CD4-positive, CD25-positive, alpha-beta regulatory T cell (primary cell): ENCODE data around the gene ID2. TPM values are rescaled to one million over a fixed set of nuclear protein-coding genes. Genes with fewer than 3 reads are reported as not detected.
A peak's percentile ranks its signal among the peaks of the same experiment; 100 is the strongest.

Experiments
- ATAC-seq, 2 donors: fragments of 150-1000 bp; cut with Tn5 transposase; one replicate each; pipeline ENCODE4 v1.10.0; 2021; ENCODE audit warnings: low read depth in 2 of 2, moderate number of reproducible peaks in 2 of 2, moderate library complexity in 1 of 2
- DNase-seq, 3 donors: peaks; one replicate each; pipeline versions ENCODE4 v3.0.0 to v3.0.0-alpha.2; 2012 to 2022; ENCODE audit warnings: mixed read lengths in 1 of 3
- H3K27ac ChIP-seq: one replicate; pipeline ENCODE4 v1.7.0; 2013; ENCODE audit warnings: mild to moderate bottlenecking, low read length; ENCODE audit not compliant: insufficient read depth, poor library complexity, severe bottlenecking
- H3K27me3 ChIP-seq: one replicate; pipeline ENCODE4 v1.7.0; 2013; ENCODE audit warnings: low read length; ENCODE audit not compliant: control insufficient read depth, insufficient read depth
- H3K36me3 ChIP-seq: one replicate; pipeline ENCODE4 v1.7.0; 2013; ENCODE audit warnings: mild to moderate bottlenecking, low read length, moderate library complexity; ENCODE audit not compliant: control insufficient read depth, insufficient read depth
- H3K4me1 ChIP-seq: 2 replicates; pipeline ENCODE4 v1.7.0; 2013; ENCODE audit warnings: mild to moderate bottlenecking, low read length; ENCODE audit not compliant: insufficient read depth, control insufficient read depth, poor library complexity, severe bottlenecking
- H3K4me3 ChIP-seq: one replicate; pipeline ENCODE4 v1.7.0; 2013; ENCODE audit warnings: low read depth, mild to moderate bottlenecking, low read length, moderate library complexity
- H3K9me3 ChIP-seq, 2 experiments: 1 replicate in 1 of 2; 2 replicates in 1 of 2; pipeline ENCODE4 v1.7.0; 2013; ENCODE audit warnings: low read length in 2 of 2, mild to moderate bottlenecking in 1 of 2, moderate library complexity in 1 of 2; ENCODE audit not compliant: control insufficient read depth in 2 of 2
- H3K27ac Mint-ChIP-seq, 3 donors: one replicate each; pipeline ENCODE4 v1.8.0; 2020 to 2022; ENCODE audit warnings: mild to moderate bottlenecking in 3 of 3, mixed read lengths in 3 of 3, moderate library complexity in 2 of 3
- H3K27me3 Mint-ChIP-seq: one replicate; pipeline ENCODE4 v1.8.0; 2022; ENCODE audit warnings: mild to moderate bottlenecking, mixed read lengths
- H3K36me3 Mint-ChIP-seq: one replicate; pipeline ENCODE4 v1.8.0; 2020; ENCODE audit warnings: mixed read lengths
- H3K4me1 Mint-ChIP-seq, 4 donors: one replicate each; pipeline ENCODE4 v1.8.0; 2020 to 2022; ENCODE audit warnings: mixed read lengths in 4 of 4, mild to moderate bottlenecking in 1 of 4
- H3K4me3 Mint-ChIP-seq, 4 donors: one replicate each; pipeline ENCODE4 v1.8.0; 2020 to 2022; ENCODE audit warnings: mild to moderate bottlenecking in 4 of 4, mixed read lengths in 4 of 4, moderate library complexity in 3 of 4
- H3K9me3 Mint-ChIP-seq, 7 donors: one replicate each; pipeline ENCODE4 v1.8.0; 2020 to 2022; ENCODE audit warnings: mixed read lengths in 7 of 7, mild to moderate bottlenecking in 3 of 7, moderate library complexity in 2 of 7
- polyA plus RNA-seq, 4 donors: library from polyadenylated mRNA; unstranded; fragments of 300-500 nt; fragmentation: Illumina TruSeq; gene quantifications; one replicate each; pipeline ENCODE4 v1.2.3, GENCODE V29; 2021
- total RNA-seq: library from RNA; stranded (reverse); gene quantifications from one replicate; pipeline ENCODE4 v1.2.3, GENCODE V29; 2022

ID2 gene
- total and polyA plus RNA-seq, 5 donors from 2014 or later: 20.3 to 55.9 (median 26.5) TPM

GRCh38 chr2:8684878-8685696, 3.2 kb downstream of the ID2 start:
- Histone ChIP-seq H3K9me3 (no peaks in the 10 kb centered on the region), H3K27me3 (peaks cover 7% of the 10 kb centered on the region), H3K36me3 (no peaks in the 10 kb centered on the region), H3K4me1 (peaks cover 44% of the 10 kb centered on the region), H3K27ac (peak overlapping the region; percentile 45), H3K4me3 (peak overlapping the region; percentile 71)
- Mint-ChIP-seq H3K9me3 (no peaks in the 10 kb centered on the region), H3K27me3 (peaks cover 51% of the 10 kb centered on the region), H3K4me1 (peaks cover 9 to 41% (median 27%) of the 10 kb centered on the region in 4 donors), H3K27ac (peak overlapping the region; percentile 15 to 98 (median 60)), H3K4me3 (peak overlapping the region; percentile 83 to 98 (median 94)), H3K36me3 (no peaks in the 10 kb centered on the region)
- ATAC-seq: no peak
- DNase-seq: peak in 2 of 3 donors; percentile 22 to 30

- H3K27ac Mint-ChIP-seq: no peak overlapping the region
- H3K27me3 ChIP-seq: peaks cover 7% of the 10 kb centered on the region
- peaks cover 9 to 37% (median 25%) of the 10 kb centered on the region in 4 donors for H3K4me1 Mint-ChIP-seq
- ATAC-seq: peak; percentile 19 to 32
- H3K4me3 Mint-ChIP-seq: peak overlapping the region in 3 of 4 donors; percentile 42 to 81 (median 64)
- H3K27ac ChIP-seq: no peak overlapping the region
- no peaks in the 10 kb centered on the region for H3K36me3 ChIP-seq
- H3K27me3 Mint-ChIP-seq: peaks cover 49% of the 10 kb centered on the region
- H3K9me3 ChIP-seq: no peaks in the 10 kb centered on the region
- no peak overlapping the region for H3K4me3 ChIP-seq
- H3K4me1 ChIP-seq: peaks cover 40% of the 10 kb centered on the region
- peak; percentile 45 to 73 (median 63) for DNase-seq
- H3K9me3 Mint-ChIP-seq: no peaks in the 10 kb centered on the region
- H3K36me3 Mint-ChIP-seq: no peaks in the 10 kb centered on the region
Measured at GRCh38 chr2:8685697-8686358, 4.0 kb downstream of the ID2 start.

- H3K4me3 Mint-ChIP-seq: no peak overlapping the region
- H3K9me3 ChIP-seq: no peaks in the 10 kb centered on the region
- peaks cover 0 to 2% (median 0%) of the 10 kb centered on the region in 7 donors for H3K9me3 Mint-ChIP-seq
- H3K27ac ChIP-seq: no peak overlapping the region
- no peaks in the 10 kb centered on the region for H3K4me1 ChIP-seq
- H3K4me1 Mint-ChIP-seq: peaks cover 0 to 4% (median 0%) of the 10 kb centered on the region in 4 donors
- H3K36me3 Mint-ChIP-seq: no peaks in the 10 kb centered on the region
- no peak overlapping the region for H3K4me3 ChIP-seq
- no peak for ATAC-seq
- no peaks in the 10 kb centered on the region for H3K36me3 ChIP-seq
- no peak for DNase-seq
- peaks cover 54% of the 10 kb centered on the region for H3K27me3 Mint-ChIP-seq
- peak overlapping the region in 1 of 3 donors; percentile 75 for H3K27ac Mint-ChIP-seq
- peaks cover 12% of the 10 kb centered on the region for H3K27me3 ChIP-seq
Measured at GRCh38 chr2:8691859-8692437, 10.1 kb downstream of the ID2 start.

GRCh38 chr2:8692783-8693156, 10.9 kb downstream of the ID2 start:
- peaks cover 0 to 4% (median 0%) of the 10 kb centered on the region in 4 donors for H3K4me1 Mint-ChIP-seq
- Histone ChIP-seq H3K4me1 (no peaks in the 10 kb centered on the region), H3K27me3 (peaks cover 8% of the 10 kb centered on the region), H3K27ac (no peak overlapping the region), H3K9me3 (no peaks in the 10 kb centered on the region), H3K4me3 (no peak overlapping the region), H3K36me3 (no peaks in the 10 kb centered on the region)
- peaks cover 51% of the 10 kb centered on the region for H3K27me3 Mint-ChIP-seq
- H3K9me3 Mint-ChIP-seq: peaks cover 0 to 2% (median 0%) of the 10 kb centered on the region in 7 donors
- no peak overlapping the region for H3K4me3 Mint-ChIP-seq
- H3K36me3 Mint-ChIP-seq: no peaks in the 10 kb centered on the region
- DNase-seq (no peak), ATAC-seq (no peak)
- H3K27ac Mint-ChIP-seq: no peak overlapping the region

GRCh38 chr2:8693157-8693821, 11.4 kb downstream of the ID2 start:
- DNase-seq (no peak), ATAC-seq (no peak)
- Mint-ChIP-seq H3K36me3 (no peaks in the 10 kb centered on the region), H3K27me3 (peaks cover 46% of the 10 kb centered on the region), H3K4me1 (peaks cover 0 to 4% (median 0%) of the 10 kb centered on the region in 4 donors), H3K9me3 (peaks cover 0 to 4% (median 0%) of the 10 kb centered on the region in 7 donors), H3K27ac (no peak overlapping the region), H3K4me3 (no peak overlapping the region)
- Histone ChIP-seq H3K27me3 (peaks cover 8% of the 10 kb centered on the region), H3K4me3 (no peak overlapping the region), H3K27ac (no peak overlapping the region), H3K9me3 (no peaks in the 10 kb centered on the region), H3K36me3 (no peaks in the 10 kb centered on the region), H3K4me1 (no peaks in the 10 kb centered on the region)

- H3K4me3 ChIP-seq: no peak overlapping the region
- no peak overlapping the region for H3K4me3 Mint-ChIP-seq
- H3K36me3 ChIP-seq: no peaks in the 10 kb centered on the region
- H3K27me3 Mint-ChIP-seq: peaks cover 31% of the 10 kb centered on the region
- H3K27ac Mint-ChIP-seq: no peak overlapping the region
- no peak overlapping the region for H3K27ac ChIP-seq
- peaks cover 0 to 4% (median 0%) of the 10 kb centered on the region in 7 donors for H3K9me3 Mint-ChIP-seq
- no peaks in the 10 kb centered on the region for H3K9me3 ChIP-seq
- DNase-seq (no peak), ATAC-seq (no peak)
- H3K4me1 ChIP-seq: no peaks in the 10 kb centered on the region
- no peaks in the 10 kb centered on the region for H3K36me3 Mint-ChIP-seq
- H3K27me3 ChIP-seq: peaks cover 8% of the 10 kb centered on the region
- peaks cover 0 to 4% (median 0%) of the 10 kb centered on the region in 4 donors for H3K4me1 Mint-ChIP-seq
Measured at GRCh38 chr2:8694737-8695136, 12.9 kb downstream of the ID2 start.

GRCh38 chr2:8697190-8697589, 15.3 kb downstream of the ID2 start:
- no peak overlapping the region for H3K27ac Mint-ChIP-seq
- DNase-seq (no peak), ATAC-seq (no peak)
- H3K4me3 ChIP-seq: no peak overlapping the region
- no peaks in the 10 kb centered on the region for H3K36me3 ChIP-seq
- H3K9me3 Mint-ChIP-seq: peaks cover 0 to 4% (median 0%) of the 10 kb centered on the region in 7 donors
- no peaks in the 10 kb centered on the region for H3K4me1 ChIP-seq
- peaks cover 18% of the 10 kb centered on the region for H3K27me3 Mint-ChIP-seq
- no peaks in the 10 kb centered on the region for H3K9me3 ChIP-seq
- H3K36me3 Mint-ChIP-seq: no peaks in the 10 kb centered on the region
- no peak overlapping the region for H3K4me3 Mint-ChIP-seq
- H3K4me1 Mint-ChIP-seq: peaks cover 0 to 3% (median 0%) of the 10 kb centered on the region in 4 donors
- H3K27ac ChIP-seq: no peak overlapping the region
- peaks cover 3% of the 10 kb centered on the region for H3K27me3 ChIP-seq
